ENCODE measurements around the gene PAQR8.

GRCh38 chr6:52395969-52396368 is 34.0 kb downstream of the PAQR8 start:
- TF ChIP-seq CTCF (IDR thresholded peaks at IDR 0.05; ENCODE audit: low read depth, low read length, missing input control): no peak
- no peak for TF ChIP-seq REST (IDR thresholded peaks at IDR 0.05)
- no peak for TF ChIP-seq MAX (IDR thresholded peaks at IDR 0.05)
- no peak for TF ChIP-seq EGR1 (IDR thresholded peaks at IDR 0.05; ENCODE audit: low read depth in 2 of 2)
- TF ChIP-seq YY1 (IDR thresholded peaks at IDR 0.05): no peak
- TF ChIP-seq GABPA (IDR thresholded peaks at IDR 0.05 in 1 of 2, conservative IDR thresholded peaks at IDR 0.05 in 1 of 2): no peak

Data from liver (tissue), 3 donors.